SK-N-MC (cell line): ENCODE measurements around the gene OR13J1.
"Not testable (repeated sequence)": the region's sequence is repeated elsewhere in the genome, so short reads cannot be mapped to it uniquely, and the experiment has no call there.

Source experiments
- EZH2 ChIP-seq: fragments of 200-600 bp; sonication (generic); IDR thresholded peaks from one replicate; pipeline ENCODE4 v1.6.1; 2017; ENCODE audit warnings: antibody characterized with exemption
- POLR2AphosphoS5 ChIP-seq: IDR thresholded peaks from 2 replicates; pipeline ENCODE4 v1.6.1; 2012; ENCODE audit warnings: mild to moderate bottlenecking, low read depth, low read length, borderline replicate concordance

DNA sequence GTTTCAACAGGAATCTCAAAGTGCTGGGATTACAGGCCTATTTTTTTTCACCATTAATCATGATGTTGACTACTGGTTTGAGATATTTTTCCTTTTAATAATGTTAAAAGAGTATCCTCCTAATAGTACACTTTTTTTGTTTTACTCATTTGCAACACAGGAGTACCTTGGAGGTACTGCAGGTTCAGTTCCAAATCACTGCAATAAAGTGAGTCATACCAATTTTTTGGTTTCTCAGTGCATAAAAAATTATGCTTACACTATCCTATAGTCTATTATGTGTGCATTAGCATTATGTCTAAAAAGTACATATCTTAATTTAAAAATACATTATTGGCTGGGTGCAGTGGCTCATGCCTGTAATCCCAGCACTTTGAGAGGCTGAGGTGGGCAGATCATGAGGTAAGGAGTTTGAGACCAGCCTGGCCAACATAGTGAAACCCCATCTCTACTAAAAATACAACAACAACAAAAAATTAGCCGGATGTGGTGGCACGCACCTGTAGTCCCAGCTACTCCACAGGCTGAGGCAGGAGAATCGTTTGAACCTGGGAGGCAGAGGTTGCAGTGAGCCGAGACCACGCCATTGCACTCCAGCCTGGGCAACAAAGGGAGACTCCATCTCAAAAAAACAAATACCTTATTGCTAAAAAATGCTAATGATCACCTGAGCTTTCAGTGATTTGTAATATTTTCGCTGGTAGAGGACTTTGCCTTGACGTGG is 27.3 kb upstream of the OR13J1 start:
- not testable (repeated sequence) for TF ChIP-seq EZH2, POLR2AphosphoS5
